Smooth muscle cell (in vitro differentiated cells): ENCODE data around the gene FAM174C. TPM values are rescaled to one million over a fixed set of nuclear protein-coding genes. Genes with fewer than 3 reads are reported as not detected.
A peak's percentile ranks its signal among the peaks of the same experiment; 100 is the strongest.

Experiments used
- DNase-seq: peaks from one replicate; lab custom pipeline; 2025; ENCODE audit not compliant: unreplicated experiment; lab: John Stamatoyannopoulos, UW
- H2AFZ ChIP-seq: fragments of 200-600 bp; sonication (generic); 2 replicates; pipeline ENCODE4 v1.6.0; 2016; ENCODE audit warnings: antibody characterized with exemption, low read depth, mild to moderate bottlenecking
- H3F3A ChIP-seq: fragments of 200-600 bp; sonication (generic); 2 replicates; pipeline ENCODE4 v1.6.0; 2017; ENCODE audit warnings: antibody characterized with exemption, low read depth
- H3K27ac ChIP-seq: fragments of 200-600 bp; sonication (generic); 2 replicates; pipeline ENCODE4 v1.5.1; 2016; ENCODE audit warnings: low read depth, mild to moderate bottlenecking
- H3K27me3 ChIP-seq: fragments of 200-600 bp; sonication (generic); 2 replicates; pipeline ENCODE4 v1.6.1; 2016; ENCODE audit warnings: low read depth, mild to moderate bottlenecking
- H3K36me3 ChIP-seq: fragments of 200-600 bp; sonication (generic); 2 replicates; pipeline ENCODE4 v1.5.1; 2016; ENCODE audit warnings: low read depth
- H3K4me1 ChIP-seq: fragments of 200-600 bp; sonication (generic); 2 replicates; pipeline ENCODE4 v1.5.1; 2016; ENCODE audit warnings: low read depth
- H3K4me2 ChIP-seq: fragments of 200-600 bp; sonication (generic); 2 replicates; pipeline ENCODE4 v1.6.0; 2016; ENCODE audit warnings: mild to moderate bottlenecking
- H3K4me3 ChIP-seq: fragments of 200-600 bp; sonication (generic); 2 replicates; pipeline ENCODE4 v1.5.1; 2016; ENCODE audit warnings: mild to moderate bottlenecking
- H3K79me2 ChIP-seq: fragments of 200-600 bp; sonication (generic); 2 replicates; pipeline ENCODE4 v1.6.0; 2016; ENCODE audit warnings: low read depth, mild to moderate bottlenecking
- H3K9ac ChIP-seq: fragments of 200-600 bp; sonication (generic); 2 replicates; pipeline ENCODE4 v1.6.0; 2016; ENCODE audit warnings: low read depth
- H3K9me3 ChIP-seq: fragments of 200-600 bp; sonication (generic); replicated peaks from 2 replicates; pipeline ENCODE4 v1.5.1; 2016; ENCODE audit warnings: low read depth
- H4K20me1 ChIP-seq: fragments of 200-600 bp; sonication (generic); 2 replicates; pipeline ENCODE4 v1.6.0; 2016; ENCODE audit warnings: low read depth
- CTCF ChIP-seq: fragments of 200-600 bp; sonication (generic); IDR thresholded peaks from 2 replicates; pipeline ENCODE4 v1.5.1; 2017; ENCODE audit warnings: borderline replicate concordance, mild to moderate bottlenecking, antibody characterized with exemption; ENCODE audit not compliant: insufficient read depth, poor library complexity, severe bottlenecking
- WGBS: methylation state at CpG from one replicate; pipeline ENCODE4 v1.1.7; 2016; ENCODE audit warnings: low lambda C conversion rate; 5-methylcytosine and 5-hydroxymethylcytosine counted together
- polyA plus RNA-seq: library from polyadenylated mRNA; unstranded; fragments of >200 nt; fragmentation: Nextera tagmentation; extraction: Ambion mirVana; gene quantifications from 2 replicates; pipeline ENCODE4 v1.2.1, GENCODE V29; 2016
- total RNA-seq: library from RNA; depleted of rRNA; stranded (reverse); fragments of >200 nt; gene quantifications from 2 replicates; pipeline ENCODE4 v1.2.3, GENCODE V29; 2014

The FAM174C gene
- total and polyA plus RNA-seq, 2 experiments from 2014 or later: 41.5 to 75.6 TPM

- H3F3A ChIP-seq: peaks cover 71% of the 10 kb centered on the region
- peaks cover 30% of the 10 kb centered on the region for H3K4me1 ChIP-seq
- no peak for DNase-seq
- H4K20me1 ChIP-seq: peaks cover 56% of the 10 kb centered on the region
- no peak overlapping the region for H2AFZ ChIP-seq
- no peaks in the 10 kb centered on the region for H3K36me3 ChIP-seq
- H3K4me3 ChIP-seq: no peak overlapping the region
- no peak overlapping the region for H3K4me2 ChIP-seq
- no peaks in the 10 kb centered on the region for H3K9me3 ChIP-seq
- H3K79me2 ChIP-seq: peaks cover 36% of the 10 kb centered on the region
- no peak overlapping the region for H3K9ac ChIP-seq
- no peak for TF ChIP-seq CTCF
- peak overlapping the region; percentile 74 for H3K27ac ChIP-seq
- 29% methylated on average over 17 of the region's 17 CpGs for WGBS
- H3K27me3 ChIP-seq: no peaks in the 10 kb centered on the region
These were observed 16.0 kb upstream of the FAM174C start for GRCh38 chr19:1259206-1259875.

GRCh38 chr19:1259876-1260748, 15.2 kb upstream of the FAM174C start:
- H2AFZ ChIP-seq: no peak overlapping the region
- 27% methylated on average over 16 of the region's 33 CpGs for WGBS
- no peaks in the 10 kb centered on the region for H3K27me3 ChIP-seq
- peaks cover 63% of the 10 kb centered on the region for H3F3A ChIP-seq
- H3K27ac ChIP-seq: peak overlapping the region; percentile 74
- H3K9ac ChIP-seq: peak overlapping the region; percentile 41
- H3K79me2 ChIP-seq: peaks cover 29% of the 10 kb centered on the region
- H3K4me3 ChIP-seq: peak overlapping the region; percentile 42
- H3K4me2 ChIP-seq: peak overlapping the region; percentile 82
- no peaks in the 10 kb centered on the region for H3K9me3 ChIP-seq
- H4K20me1 ChIP-seq: peaks cover 49% of the 10 kb centered on the region
- TF ChIP-seq CTCF: no peak
- H3K36me3 ChIP-seq: no peaks in the 10 kb centered on the region
- peaks cover 34% of the 10 kb centered on the region for H3K4me1 ChIP-seq
- peak; percentile 65 for DNase-seq

- Histone ChIP-seq H3K4me1 (peaks cover 40% of the 10 kb centered on the region), H4K20me1 (peaks cover 40% of the 10 kb centered on the region)
These were observed 14.4 kb upstream of the FAM174C start for GRCh38 chr19:1260749-1261537.

More at GRCh38 chr19:1260749-1261537, 14.4 kb upstream of the FAM174C start:
- peak overlapping the region; percentile 96 for H3K9ac ChIP-seq
- no peaks in the 10 kb centered on the region for H3K27me3 ChIP-seq
- H3K79me2 ChIP-seq: peaks cover 20% of the 10 kb centered on the region
- WGBS: 1% methylated on average over 51 of the region's 83 CpGs
- H3K4me3 ChIP-seq: peak overlapping the region; percentile 64
- peak overlapping the region; percentile 97 for H3K27ac ChIP-seq
- no peaks in the 10 kb centered on the region for H3K36me3 ChIP-seq
- peak; percentile 89 for DNase-seq
- H3K9me3 ChIP-seq: no peaks in the 10 kb centered on the region
- H2AFZ ChIP-seq: no peak overlapping the region
- H3K4me2 ChIP-seq: peak overlapping the region; percentile 95
- H3F3A ChIP-seq: peaks cover 57% of the 10 kb centered on the region
- TF ChIP-seq CTCF: no peak
